Esophagus squamous epithelium (tissue), 5 donors: Measurements from ENCODE around the gene TICAM2. TPM values are rescaled to one million over a fixed set of nuclear protein-coding genes. Genes with fewer than 3 reads are reported as not detected.

Experiments used
- DNase-seq: peaks from one replicate; lab custom pipeline; 2025; lab: John Stamatoyannopoulos, UW
- H3K27ac ChIP-seq, 4 donors: fragments of 200-600 bp; sonication (generic); one replicate each; pipeline ENCODE4 v1.5.1; 2016 to 2019; ENCODE audit warnings: mild to moderate bottlenecking in 1 of 4
- H3K27me3 ChIP-seq, 4 donors: fragments of 200-600 bp; sonication (generic); 1 replicate in 3 of 4; 2 replicates in 1 of 4; pipeline versions ENCODE4 v1.5.1 to v1.6.0; 2017 to 2021; ENCODE audit warnings: antibody characterized with exemption in 1 of 4
- H3K36me3 ChIP-seq, 3 donors: fragments of 200-600 bp; sonication (generic); one replicate each; pipeline ENCODE4 v1.5.1; 2016 to 2019
- H3K4me1 ChIP-seq, 3 donors: fragments of 200-600 bp; sonication (generic); one replicate each; pipeline ENCODE4 v1.5.1; 2017 to 2019
- H3K4me3 ChIP-seq, 4 donors: fragments of 200-600 bp; sonication (generic); 1 replicate in 3 of 4; 2 replicates in 1 of 4; pipeline ENCODE4 v1.5.1; 2016 to 2019; ENCODE audit warnings: mild to moderate bottlenecking in 2 of 4, moderate library complexity in 1 of 4
- H3K9me3 ChIP-seq, 3 donors: fragments of 200-600 bp; sonication (generic); one replicate each; pipeline ENCODE4 v1.5.1; 2016 to 2019
- CTCF ChIP-seq, 6 experiments: fragments of 450-650 bp in 4 of 6; fragments of 200-600 bp in 2 of 6; sonication (generic) in 2 of 6; IDR thresholded peaks; one replicate each; pipeline ENCODE4 v1.5.1; 2016 to 2019; ENCODE audit warnings: antibody characterized with exemption in 6 of 6, mild to moderate bottlenecking in 4 of 6, moderate library complexity in 4 of 6
- POLR2A ChIP-seq, 4 donors: fragments of 450-650 bp; IDR thresholded peaks; one replicate each; pipeline ENCODE4 v1.6.1; 2017; ENCODE audit warnings: antibody characterized with exemption in 4 of 4, mild to moderate bottlenecking in 4 of 4, moderate library complexity in 3 of 4
- WGBS, 2 donors: methylation state at CpG; one replicate each; pipeline ENCODE4 v1.1.5; 2018; 5-methylcytosine and 5-hydroxymethylcytosine counted together
- intact Hi-C: fragments of 100-400 bp; cut with DNase I; formaldehyde crosslinking; loops from one replicate; pipeline ENCODE4 v1.15.0; 2022
- total RNA-seq, 4 donors: library from RNA; depleted of rRNA; stranded (reverse); fragments of >200 nt; gene quantifications; one replicate each; pipeline ENCODE4 v1.1.0, GENCODE V29; 2016
- donor health status: DM: yes; HTN: yes; CAD: no.

TICAM2 gene
- total RNA-seq, 4 donors from 2014 or later: 0.68 to 2.7 (median 0.95) TPM; not detected in 1

- 43 to 60% methylated on average over 1 of the region's 1 CpG for WGBS, 2 donors
- no peak for TF ChIP-seq CTCF (IDR thresholded peaks at IDR 0.05)
- no peak for TF ChIP-seq POLR2A (IDR thresholded peaks at IDR 0.05)
- H3K27ac ChIP-seq: no peak overlapping the region
Measured at GRCh38 chr5:115641948-115642347, 39.7 kb upstream of the TICAM2 start.

GRCh38 chr5:115640274-115640673 is 38.0 kb upstream of the TICAM2 start:
- 60 to 71% methylated on average over 1 of the region's 2 CpGs for WGBS, 2 donors
- H3K9me3 ChIP-seq: no peaks in the 10 kb centered on the region
- no peak overlapping the region for H3K27ac ChIP-seq
- no peaks in the 10 kb centered on the region for H3K36me3 ChIP-seq
- H3K4me3 ChIP-seq: no peak overlapping the region
- TF ChIP-seq POLR2A (IDR thresholded peaks at IDR 0.05) (no peak), CTCF (IDR thresholded peaks at IDR 0.05) (no peak)
- H3K4me1 ChIP-seq: no peaks in the 10 kb centered on the region
- DNase-seq: no peak
- intact Hi-C loops: no loop called here
- H3K27me3 ChIP-seq: peaks cover 0 to 8% (median 0%) of the 10 kb centered on the region in 4 donors

More at GRCh38 chr5:115641948-115642347, 39.7 kb upstream of the TICAM2 start:
- Histone ChIP-seq H3K9me3 (no peaks in the 10 kb centered on the region), H3K4me3 (no peak overlapping the region), H3K36me3 (no peaks in the 10 kb centered on the region), H3K27me3 (peaks cover 0 to 20% (median 0%) of the 10 kb centered on the region in 4 donors), H3K4me1 (no peaks in the 10 kb centered on the region)
- no peak for DNase-seq
- intact Hi-C loops: no loop called here

GRCh38 chr5:115639377-115639776 is 37.1 kb upstream of the TICAM2 start:
- H3K4me3 ChIP-seq: no peak overlapping the region
- H3K36me3 ChIP-seq: no peaks in the 10 kb centered on the region
- H3K9me3 ChIP-seq: no peaks in the 10 kb centered on the region
- no peak overlapping the region for H3K27ac ChIP-seq
- H3K4me1 ChIP-seq: peaks cover 0 to 2% (median under 1%) of the 10 kb centered on the region in 3 donors
- TF ChIP-seq POLR2A (IDR thresholded peaks at IDR 0.05) (no peak), CTCF (IDR thresholded peaks at IDR 0.05) (no peak)
- 60 to 85% methylated on average over 1 of the region's 1 CpG for WGBS, 2 donors
- intact Hi-C loops: no loop called here
- no peaks in the 10 kb centered on the region for H3K27me3 ChIP-seq
- DNase-seq: no peak

GRCh38 chr5:115637507-115637906 is 35.2 kb upstream of the TICAM2 start:
- whole genome bisulfite sequencing, 2 donors: 79 to 83% methylated on average over 4 of the region's 4 CpGs
- H3K27me3 ChIP-seq: no peaks in the 10 kb centered on the region
- peaks cover 0 to 7% (median 6%) of the 10 kb centered on the region in 3 donors for H3K4me1 ChIP-seq
- TF ChIP-seq POLR2A (IDR thresholded peaks at IDR 0.05): no peak
- no peak for TF ChIP-seq CTCF (IDR thresholded peaks at IDR 0.05)
- H3K4me3 ChIP-seq: no peak overlapping the region
- H3K9me3 ChIP-seq: no peaks in the 10 kb centered on the region
- no peaks in the 10 kb centered on the region for H3K36me3 ChIP-seq
- intact Hi-C loops: no loop called here
- DNase-seq: no peak
- no peak overlapping the region for H3K27ac ChIP-seq

- no peak overlapping the region for H3K27ac ChIP-seq
- TF ChIP-seq POLR2A (IDR thresholded peaks at IDR 0.05) (no peak), CTCF (IDR thresholded peaks at IDR 0.05) (no peak)
- no peaks in the 10 kb centered on the region for H3K9me3 ChIP-seq
- 100% methylated on average over 1 of the region's 1 CpG for WGBS, 2 donors
- intact Hi-C loops: no loop called here
- H3K27me3 ChIP-seq: no peaks in the 10 kb centered on the region
- H3K36me3 ChIP-seq: no peaks in the 10 kb centered on the region
- no peak overlapping the region for H3K4me3 ChIP-seq
- H3K4me1 ChIP-seq: peaks cover 0 to 7% (median 6%) of the 10 kb centered on the region in 3 donors
- DNase-seq: no peak
Measured at GRCh38 chr5:115636008-115636407, 33.7 kb upstream of the TICAM2 start.
